Measurements from ENCODE around the gene EFHC1. TPM values are rescaled to one million over a fixed set of nuclear protein-coding genes. Genes with fewer than 3 reads are reported as not detected.

Gene EFHC1
- total RNA-seq, 1 donor from 2014 or later, result 23.2 TPM

GRCh38 chr6:52541135-52541534, 121.0 kb downstream of the EFHC1 start:
- DNase-seq (no peak), ATAC-seq (ENCODE audit: low read depth) (no peak)
- CTCF ChIA-PET, result no interaction called here
- no peak for TF ChIP-seq CTCF (IDR thresholded peaks at IDR 0.05)
- H3K9me3 Mint-ChIP-seq, result no peaks in the 10 kb centered on the region
- peaks cover 4% of the 10 kb centered on the region for H3K36me3 Mint-ChIP-seq (ENCODE audit: low read depth)
- no peak overlapping the region for H3K4me3 Mint-ChIP-seq
- H3K27me3 Mint-ChIP-seq, result no peaks in the 10 kb centered on the region
- peaks cover 22% of the 10 kb centered on the region for H3K4me1 Mint-ChIP-seq
- POLR2A ChIA-PET, result no interaction called here
- no peak overlapping the region for H3K27ac Mint-ChIP-seq
- intact Hi-C loops (cut with micrococcal nuclease), result no loop called here

- ATAC-seq (ENCODE audit: low read depth), result no peak
- H3K4me3 Mint-ChIP-seq, result no peak overlapping the region
- CTCF ChIA-PET, result no interaction called here
- no peak for TF ChIP-seq CTCF (IDR thresholded peaks at IDR 0.05)
- H3K4me1 Mint-ChIP-seq, result peaks cover 27% of the 10 kb centered on the region
- no peaks in the 10 kb centered on the region for H3K27me3 Mint-ChIP-seq
- peaks cover 4% of the 10 kb centered on the region for H3K36me3 Mint-ChIP-seq (ENCODE audit: low read depth)
- no peak overlapping the region for H3K27ac Mint-ChIP-seq
- no peaks in the 10 kb centered on the region for H3K9me3 Mint-ChIP-seq
- POLR2A ChIA-PET, result no interaction called here
- DNase-seq, result no peak
- intact Hi-C loops (cut with micrococcal nuclease), result no loop called here
These were observed 123.1 kb downstream of the EFHC1 start for GRCh38 chr6:52543262-52543661.

GRCh38 chr6:52543729-52544601, 123.8 kb downstream of the EFHC1 start:
- intact Hi-C loops (cut with micrococcal nuclease), result no loop called here
- H3K36me3 Mint-ChIP-seq (ENCODE audit: low read depth), result peaks cover 4% of the 10 kb centered on the region
- CTCF ChIA-PET, result no interaction called here
- no peaks in the 10 kb centered on the region for H3K27me3 Mint-ChIP-seq
- no peaks in the 10 kb centered on the region for H3K9me3 Mint-ChIP-seq
- H3K27ac Mint-ChIP-seq, result no peak overlapping the region
- ATAC-seq (ENCODE audit: low read depth), result no peak
- peaks cover 24% of the 10 kb centered on the region for H3K4me1 Mint-ChIP-seq
- TF ChIP-seq CTCF (IDR thresholded peaks at IDR 0.05), result no peak
- no peak overlapping the region for H3K4me3 Mint-ChIP-seq
- POLR2A ChIA-PET, result no interaction called here
- no peak for DNase-seq

GRCh38 chr6:52544602-52545405, 124.7 kb downstream of the EFHC1 start:
- peaks cover 29% of the 10 kb centered on the region for H3K4me1 Mint-ChIP-seq
- intact Hi-C loops (cut with micrococcal nuclease), result no loop called here
- no peak for DNase-seq
- no peak for TF ChIP-seq CTCF (IDR thresholded peaks at IDR 0.05)
- no peaks in the 10 kb centered on the region for H3K27me3 Mint-ChIP-seq
- CTCF ChIA-PET, result interaction anchor here (0.9 kb wide), 1 partner anchor 32 kb away, joined by 4 read pairs; the partner anchor contains the start of gene TRAM2
- no peak overlapping the region for H3K4me3 Mint-ChIP-seq
- ATAC-seq (ENCODE audit: low read depth), result no peak
- H3K9me3 Mint-ChIP-seq, result no peaks in the 10 kb centered on the region
- POLR2A ChIA-PET, result no interaction called here
- peaks cover 5% of the 10 kb centered on the region for H3K36me3 Mint-ChIP-seq (ENCODE audit: low read depth)
- H3K27ac Mint-ChIP-seq, result no peak overlapping the region

Data from activated B cell treated with CpG ODN at 0.5 μM for 24 hours (primary cell).